Mesothelial cell of epicardium (in vitro differentiated cells): ENCODE measurements around the gene MTHFS. TPM values are rescaled to one million over a fixed set of nuclear protein-coding genes. Genes with fewer than 3 reads are reported as not detected.

Experiments used
- DNase-seq, 2 experiments: peaks; one replicate each; pipeline ENCODE4 v3.0.0; 2021; ENCODE audit warnings: low spot score in 2 of 2; ENCODE audit not compliant: unreplicated experiment in 2 of 2
- H3K27ac Mint-ChIP-seq: 2 replicates; pipeline ENCODE4 v1.8.0; 2021; ENCODE audit warnings: mixed read lengths
- H3K27me3 Mint-ChIP-seq: 2 replicates; pipeline ENCODE4 v1.8.0; 2021; ENCODE audit warnings: low read depth, mixed read lengths
- H3K36me3 Mint-ChIP-seq: 2 replicates; pipeline ENCODE4 v1.8.0; 2021; ENCODE audit warnings: mixed read lengths
- H3K4me1 Mint-ChIP-seq: 2 replicates; pipeline ENCODE4 v1.8.0; 2021; ENCODE audit warnings: mixed read lengths
- H3K4me3 Mint-ChIP-seq: 2 replicates; pipeline ENCODE4 v1.8.0; 2021; ENCODE audit warnings: mild to moderate bottlenecking, moderate library complexity, mixed read lengths
- H3K9me3 Mint-ChIP-seq: 2 replicates; pipeline ENCODE4 v1.8.0; 2021; ENCODE audit warnings: mixed read lengths
- total RNA-seq: library from RNA; stranded (reverse); gene quantifications from 3 replicates; pipeline ENCODE4 v1.2.1, GENCODE V29; 2021
- TF ChIP-seq, protein P1 (sequence below): fragments of 200-600 bp; sonication (generic); IDR thresholded peaks from one replicate; pipeline ENCODE4 v1.5.0; 2021; ENCODE audit warnings: antibody characterized with exemption; ENCODE audit not compliant: unreplicated experiment

Gene MTHFS
- total RNA-seq, 1 donor from 2014 or later, result 13.7 TPM

DNA sequence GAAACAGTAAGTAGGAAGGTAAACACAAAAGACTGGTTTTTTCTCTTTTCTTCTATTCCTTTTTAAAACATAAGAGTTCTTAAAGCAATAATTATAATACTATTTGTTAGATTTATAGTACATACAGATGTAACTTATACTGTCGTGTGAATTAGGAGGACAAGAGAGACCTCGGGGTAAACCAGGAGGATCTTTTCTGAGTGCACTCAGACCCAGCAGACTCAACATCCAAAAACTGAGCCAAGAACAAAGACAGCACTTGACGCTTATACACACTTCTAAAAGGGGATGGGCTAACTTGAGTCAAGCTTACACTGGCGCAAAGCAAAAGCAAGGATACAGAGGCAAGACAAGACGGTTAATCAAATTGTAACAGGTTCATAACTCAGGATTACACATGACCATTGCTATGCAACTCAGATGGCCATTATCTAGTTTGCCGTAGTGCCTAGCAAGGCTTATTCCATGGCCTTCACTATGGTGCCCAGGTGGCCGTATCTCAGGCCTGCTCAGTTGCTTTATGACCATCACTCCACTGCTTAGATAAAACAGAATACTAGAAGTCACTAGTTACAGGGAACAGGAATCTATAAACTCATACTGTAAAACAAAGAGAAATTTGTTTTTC lies 18.6 kb downstream of the MTHFS start:
- DNase-seq, result no peak
- no peak overlapping the region for H3K27ac Mint-ChIP-seq
- TF ChIP-seq, protein P1, sequence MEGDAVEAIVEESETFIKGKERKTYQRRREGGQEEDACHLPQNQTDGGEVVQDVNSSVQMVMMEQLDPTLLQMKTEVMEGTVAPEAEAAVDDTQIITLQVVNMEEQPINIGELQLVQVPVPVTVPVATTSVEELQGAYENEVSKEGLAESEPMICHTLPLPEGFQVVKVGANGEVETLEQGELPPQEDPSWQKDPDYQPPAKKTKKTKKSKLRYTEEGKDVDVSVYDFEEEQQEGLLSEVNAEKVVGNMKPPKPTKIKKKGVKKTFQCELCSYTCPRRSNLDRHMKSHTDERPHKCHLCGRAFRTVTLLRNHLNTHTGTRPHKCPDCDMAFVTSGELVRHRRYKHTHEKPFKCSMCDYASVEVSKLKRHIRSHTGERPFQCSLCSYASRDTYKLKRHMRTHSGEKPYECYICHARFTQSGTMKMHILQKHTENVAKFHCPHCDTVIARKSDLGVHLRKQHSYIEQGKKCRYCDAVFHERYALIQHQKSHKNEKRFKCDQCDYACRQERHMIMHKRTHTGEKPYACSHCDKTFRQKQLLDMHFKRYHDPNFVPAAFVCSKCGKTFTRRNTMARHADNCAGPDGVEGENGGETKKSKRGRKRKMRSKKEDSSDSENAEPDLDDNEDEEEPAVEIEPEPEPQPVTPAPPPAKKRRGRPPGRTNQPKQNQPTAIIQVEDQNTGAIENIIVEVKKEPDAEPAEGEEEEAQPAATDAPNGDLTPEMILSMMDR, result no peak
- H3K36me3 Mint-ChIP-seq, result peaks cover 84% of the 10 kb centered on the region
- H3K9me3 Mint-ChIP-seq, result peaks cover 51% of the 10 kb centered on the region
- peaks cover 16% of the 10 kb centered on the region for H3K4me1 Mint-ChIP-seq
- no peak overlapping the region for H3K4me3 Mint-ChIP-seq
- no peaks in the 10 kb centered on the region for H3K27me3 Mint-ChIP-seq

DNA sequence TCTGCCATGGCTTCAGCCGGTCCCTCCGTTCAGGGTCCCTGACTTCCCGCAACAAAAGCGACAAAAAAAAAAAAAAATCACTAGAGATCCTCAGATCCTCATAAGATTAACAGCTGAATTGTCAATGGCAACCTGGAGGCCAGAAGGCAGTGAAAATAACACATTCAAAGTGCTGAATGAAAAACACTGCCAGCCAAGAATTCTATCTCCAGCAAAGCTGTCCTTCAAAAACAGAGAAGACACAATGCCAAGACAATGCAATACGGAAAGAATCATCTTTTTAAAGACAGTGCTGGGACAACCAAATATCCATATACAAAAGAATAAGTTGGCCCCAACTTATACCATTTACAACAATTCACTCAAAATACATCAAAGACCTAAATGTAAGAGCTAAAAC lies 21.6 kb downstream of the MTHFS start:
- H3K27ac Mint-ChIP-seq, result no peak overlapping the region
- TF ChIP-seq, protein P1, result no peak
- no peak for DNase-seq
- peaks cover 53% of the 10 kb centered on the region for H3K9me3 Mint-ChIP-seq
- peaks cover 81% of the 10 kb centered on the region for H3K36me3 Mint-ChIP-seq
- H3K27me3 Mint-ChIP-seq, result no peaks in the 10 kb centered on the region
- no peaks in the 10 kb centered on the region for H3K4me1 Mint-ChIP-seq
- no peak overlapping the region for H3K4me3 Mint-ChIP-seq

DNA sequence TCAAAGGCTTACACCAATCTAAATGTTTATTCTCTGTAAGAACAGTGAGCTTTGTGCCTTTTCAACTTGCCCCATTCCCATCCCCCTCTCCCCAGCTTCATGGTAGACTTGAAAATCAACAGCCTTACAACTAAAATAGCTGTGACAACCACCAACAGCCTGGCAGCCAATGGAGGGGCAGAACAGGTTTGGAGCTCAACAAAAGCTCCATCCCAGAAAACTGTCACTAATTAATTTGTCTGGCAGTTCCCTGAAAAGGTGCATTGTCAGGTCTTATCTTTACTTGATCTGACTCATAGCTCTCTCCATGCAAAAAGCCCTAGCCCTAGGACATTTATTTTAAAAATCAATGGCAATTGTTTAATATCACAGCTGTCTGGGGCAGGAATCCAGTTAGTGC lies 22.6 kb downstream of the MTHFS start:
- H3K27ac Mint-ChIP-seq, result no peak overlapping the region
- H3K4me1 Mint-ChIP-seq, result no peaks in the 10 kb centered on the region
- no peak overlapping the region for H3K4me3 Mint-ChIP-seq
- DNase-seq, result no peak
- H3K9me3 Mint-ChIP-seq, result peaks cover 46% of the 10 kb centered on the region
- H3K27me3 Mint-ChIP-seq, result no peaks in the 10 kb centered on the region
- peaks cover 74% of the 10 kb centered on the region for H3K36me3 Mint-ChIP-seq
- TF ChIP-seq, protein P1, result no peak

DNA sequence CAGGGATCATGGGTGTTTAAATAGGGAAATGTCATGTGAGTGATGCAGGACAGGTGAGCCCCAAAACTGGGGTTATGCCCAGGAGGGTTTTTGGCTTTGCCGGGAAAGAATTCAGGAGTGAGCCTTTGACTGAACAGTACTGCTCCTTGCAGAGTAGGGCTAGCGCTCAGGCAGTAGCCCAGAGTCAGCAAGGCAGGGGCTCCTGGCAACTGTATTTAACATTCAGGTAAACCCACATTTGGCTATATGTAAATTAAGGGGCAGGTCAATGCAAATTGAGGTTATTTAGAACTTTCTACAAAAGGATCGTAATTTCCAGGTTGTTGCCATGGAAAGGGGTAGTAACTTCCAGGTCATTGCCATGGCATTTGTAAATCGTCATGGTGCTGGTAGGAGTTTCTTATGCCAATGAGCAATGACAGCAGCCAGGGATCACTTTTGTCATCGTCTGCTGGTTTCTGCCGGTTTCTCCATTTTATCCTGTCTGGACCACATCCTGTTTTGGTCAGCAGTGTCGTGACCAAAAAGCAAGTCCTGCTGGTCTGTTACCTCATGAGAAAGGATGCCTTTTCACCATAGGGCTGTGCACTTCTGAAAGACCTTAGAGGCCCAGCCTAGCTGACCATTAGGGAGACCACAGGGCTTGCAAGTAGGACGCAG lies 24.3 kb downstream of the MTHFS start:
- Mint-ChIP-seq H3K27ac (no peak overlapping the region), H3K9me3 (peaks cover 32% of the 10 kb centered on the region), H3K27me3 (no peaks in the 10 kb centered on the region), H3K4me3 (no peak overlapping the region), H3K4me1 (no peaks in the 10 kb centered on the region), H3K36me3 (peaks cover 59% of the 10 kb centered on the region)
- TF ChIP-seq, protein P1, result no peak
- no peak for DNase-seq

DNA sequence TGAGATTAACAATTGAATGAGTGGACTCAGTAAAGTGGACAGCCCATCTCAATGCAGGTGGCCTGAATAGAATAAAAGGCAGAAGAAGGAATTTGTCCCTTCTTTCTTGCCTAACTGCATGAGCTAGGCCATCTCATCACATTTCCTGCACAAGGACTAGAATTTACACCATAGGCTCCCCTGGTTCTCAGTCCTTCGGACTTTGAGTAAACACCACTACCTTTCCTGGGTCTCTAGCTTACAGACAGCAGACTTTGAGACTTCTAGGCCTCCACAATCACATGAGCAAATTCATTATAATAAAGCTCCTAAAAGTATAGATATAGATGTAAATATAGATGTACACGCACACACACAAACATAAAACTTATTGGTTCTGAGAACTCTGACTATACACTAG lies 28.3 kb downstream of the MTHFS start:
- Mint-ChIP-seq H3K4me1 (no peaks in the 10 kb centered on the region), H3K27me3 (no peaks in the 10 kb centered on the region), H3K27ac (no peak overlapping the region), H3K4me3 (no peak overlapping the region), H3K36me3 (peaks cover 28% of the 10 kb centered on the region), H3K9me3 (peaks cover 5% of the 10 kb centered on the region)
- DNase-seq, result no peak
- TF ChIP-seq, protein P1, result no peak
